HG03439 (cell line): ENCODE measurements around the gene SV2C.
"Not testable (repeated sequence)": the region's sequence is repeated elsewhere in the genome, so short reads cannot be mapped to it uniquely, and the experiment has no call there.

Experiments used
- ATAC-seq: cut with Tn5 transposase; IDR thresholded peaks from one replicate; pipeline ENCODE4 v1.9.1; 2021; ENCODE audit warnings: mild to moderate bottlenecking, moderate library complexity; ENCODE audit not compliant: unreplicated experiment

Gene SV2C

GRCh38 chr5:76292620-76293322 is 209.6 kb downstream of the SV2C start:
- no peak for ATAC-seq

GRCh38 chr5:76294573-76294972 is 211.4 kb downstream of the SV2C start:
- ATAC-seq = no peak

GRCh38 chr5:76298852-76299251 is 215.7 kb downstream of the SV2C start:
- ATAC-seq = no peak

GRCh38 chr5:76299592-76299991 is 216.4 kb downstream of the SV2C start:
- no peak for ATAC-seq

- ATAC-seq = not testable (repeated sequence)
These were observed 218.7 kb downstream of the SV2C start for GRCh38 chr5:76301932-76302331.

GRCh38 chr5:76302661-76303060 is 219.5 kb downstream of the SV2C start:
- not testable (repeated sequence) for ATAC-seq

- ATAC-seq = no peak
These were observed 220.7 kb downstream of the SV2C start for GRCh38 chr5:76303921-76304320.

- ATAC-seq = no peak
These were observed 222.1 kb downstream of the SV2C start for GRCh38 chr5:76305269-76305668.

GRCh38 chr5:76305775-76306174 is 222.6 kb downstream of the SV2C start:
- no peak for ATAC-seq

GRCh38 chr5:76310208-76310607 is 227.0 kb downstream of the SV2C start:
- no peak for ATAC-seq

GRCh38 chr5:76312783-76313182 is 229.6 kb downstream of the SV2C start:
- ATAC-seq = no peak

- no peak for ATAC-seq
These were observed 231.5 kb downstream of the SV2C start for GRCh38 chr5:76314643-76315042.

GRCh38 chr5:76319673-76320072 is 236.5 kb downstream of the SV2C start:
- ATAC-seq = no peak

GRCh38 chr5:76323494-76323893 is 240.3 kb downstream of the SV2C start:
- ATAC-seq = not testable (repeated sequence)

- no peak for ATAC-seq
These were observed 242.1 kb downstream of the SV2C start for GRCh38 chr5:76325326-76325725.

GRCh38 chr5:76325876-76326491 is 242.8 kb downstream of the SV2C start:
- no peak for ATAC-seq

- ATAC-seq = no peak
These were observed 243.6 kb downstream of the SV2C start for GRCh38 chr5:76326577-76327302.

GRCh38 chr5:76329346-76329745 is 246.2 kb downstream of the SV2C start:
- no peak for ATAC-seq

- ATAC-seq = no peak
These were observed 247.9 kb downstream of the SV2C start for GRCh38 chr5:76331126-76331525.

GRCh38 chr5:76332102-76332501 is 248.9 kb downstream of the SV2C start:
- no peak for ATAC-seq

- ATAC-seq = no peak
These were observed 249.5 kb downstream of the SV2C start for GRCh38 chr5:76332611-76333205.

GRCh38 chr5:76333571-76333970 is 250.4 kb downstream of the SV2C start:
- no peak for ATAC-seq
